ENCODE data around the gene LRP3. TPM values are rescaled to one million over a fixed set of nuclear protein-coding genes. Genes with fewer than 3 reads are reported as not detected.

Gene LRP3
- total and polyA plus RNA-seq, 2 experiments from 2014 or later: 3.5 to 62.7 TPM

- no peak overlapping the region for H3K4me2 ChIP-seq
- no peaks in the 10 kb centered on the region for H3K9me2 ChIP-seq (ENCODE audit: insufficient read depth)
- no peak for TF ChIP-seq EZH2 (IDR thresholded peaks at IDR 0.05; ENCODE audit: low read depth, unreplicated experiment)
- no peak for TF ChIP-seq CTCF (conservative IDR thresholded peaks at IDR 0.05; ENCODE audit: low read depth in 2 of 2)
- TF ChIP-seq JUNB (IDR thresholded peaks at IDR 0.05; ENCODE audit: unreplicated experiment): no peak
- no peak for TF ChIP-seq ZNF114 (CRISPR knock-in tag; IDR thresholded peaks at IDR 0.05)
- no peak for TF ChIP-seq POLR2AphosphoS5 (IDR thresholded peaks at IDR 0.05; ENCODE audit: low read depth)
- TF ChIP-seq ETS1 (IDR thresholded peaks at IDR 0.05): no peak
- ATAC-seq: no peak
- peaks cover 4% of the 10 kb centered on the region; the same call in 1 of the 2 replicates for H3K36me3 ChIP-seq (ENCODE audit: insufficient read depth)
- Mint-ChIP-seq H3K27me3 (ENCODE audit: insufficient read depth, low read depth, poor library complexity) (peaks cover 4% of the 10 kb centered on the region), H3K36me3 (ENCODE audit: low read depth) (no peaks in the 10 kb centered on the region), H3K27ac (no peak overlapping the region), H3K9me3 (peaks cover 6% of the 10 kb centered on the region), H3K4me1 (peaks cover 2% of the 10 kb centered on the region; the same call in 1 of the 3 replicates), H3K4me3 (no peak overlapping the region)
- H3K27me3 ChIP-seq (ENCODE audit: insufficient read depth): no peaks in the 10 kb centered on the region
- H3K79me2 ChIP-seq (replicated peaks; ENCODE audit: insufficient read depth): no peaks in the 10 kb centered on the region
- H2AFZ ChIP-seq: no peak overlapping the region
- no peaks in the 10 kb centered on the region for H4K20me1 ChIP-seq (replicated peaks; ENCODE audit: insufficient read depth)
- H3K4me1 ChIP-seq (ENCODE audit: insufficient read depth): no peaks in the 10 kb centered on the region
- no peak overlapping the region for H3K4me3 ChIP-seq
- H3F3A ChIP-seq (replicated peaks; ENCODE audit: low read depth): no peaks in the 10 kb centered on the region
- DNase-seq (ENCODE audit: low spot score): no peak
- H3K27ac ChIP-seq (ENCODE audit: low read depth): no peak overlapping the region
Observed at GRCh38 chr19:33250500-33250899, 56.4 kb downstream of the LRP3 start.

- Histone ChIP-seq H3K79me2 (replicated peaks; ENCODE audit: insufficient read depth) (no peaks in the 10 kb centered on the region), H3K36me3 (ENCODE audit: insufficient read depth) (no peaks in the 10 kb centered on the region), H3K4me1 (ENCODE audit: insufficient read depth) (no peaks in the 10 kb centered on the region), H3K9me2 (ENCODE audit: insufficient read depth) (no peaks in the 10 kb centered on the region), H3K4me2 (no peak overlapping the region), H4K20me1 (replicated peaks; ENCODE audit: insufficient read depth) (no peaks in the 10 kb centered on the region), H3K27me3 (ENCODE audit: insufficient read depth) (no peaks in the 10 kb centered on the region), H2AFZ (no peak overlapping the region), H3F3A (replicated peaks; ENCODE audit: low read depth) (no peaks in the 10 kb centered on the region), H3K27ac (ENCODE audit: low read depth) (no peak overlapping the region), H3K4me3 (no peak overlapping the region)
- Mint-ChIP-seq H3K4me1 (peaks cover 2% of the 10 kb centered on the region; the same call in 1 of the 3 replicates), H3K27ac (no peak overlapping the region), H3K9me3 (0 out of 3 replicates have a peak, but pooled peaks cover 2% of the 10 kb centered on the region), H3K4me3 (no peak overlapping the region), H3K27me3 (ENCODE audit: insufficient read depth, low read depth, poor library complexity) (peaks cover 4% of the 10 kb centered on the region), H3K36me3 (ENCODE audit: low read depth) (no peaks in the 10 kb centered on the region)
- no peak for DNase-seq (ENCODE audit: low spot score)
- ATAC-seq: peak; percentile 16; the same call in 2 of the 3 replicates
- TF ChIP-seq NANOG (IDR thresholded peaks at IDR 0.05; ENCODE audit: borderline replicate concordance): no peak
- no peak for TF ChIP-seq ZNF114 (CRISPR knock-in tag; IDR thresholded peaks at IDR 0.05)
- no peak for TF ChIP-seq JUNB (IDR thresholded peaks at IDR 0.05; ENCODE audit: unreplicated experiment)
- no peak for TF ChIP-seq EZH2phosphoT487 (IDR thresholded peaks at IDR 0.05; ENCODE audit: unreplicated experiment)
- no peak for TF ChIP-seq ZNF331 (CRISPR knock-in tag; IDR thresholded peaks at IDR 0.05; ENCODE audit: low read depth)
- TF ChIP-seq POLR2AphosphoS5 (IDR thresholded peaks at IDR 0.05; ENCODE audit: low read depth): no peak
- no peak for TF ChIP-seq ETS1 (IDR thresholded peaks at IDR 0.05)
Observed at GRCh38 chr19:33251076-33251475, 56.9 kb downstream of the LRP3 start.
